Adrenal gland (tissue), 12 donors: ENCODE measurements around the gene DCN. TPM values are rescaled to one million over a fixed set of nuclear protein-coding genes. Genes with fewer than 3 reads are reported as not detected.

Experiments used
- DNase-seq, 7 donors: peaks; one replicate each; pipeline ENCODE4 v3.0.0-alpha.2; 2019 to 2020
- H3K27ac ChIP-seq, 5 donors: fragments of 200-600 bp; sonication (generic) in 4 of 5; 1 replicate in 3 of 5; 2 replicates in 2 of 5; pipeline versions ENCODE4 v1.5.1 to v1.8.0; 2016 to 2020; ENCODE audit warnings: mild to moderate bottlenecking in 1 of 5
- H3K27me3 ChIP-seq: fragments of 200-600 bp; 2 replicates; pipeline ENCODE4 v1.8.0; 2021
- H3K36me3 ChIP-seq, 2 donors: fragments of 200-600 bp; replicated peaks in 1 of 2; 1 replicate in 1 of 2; 2 replicates in 1 of 2; pipeline versions ENCODE4 v1.5.1 to v1.8.0; 2018 to 2022
- H3K4me1 ChIP-seq, 2 donors: fragments of 200-600 bp; replicated peaks in 1 of 2; 1 replicate in 1 of 2; 2 replicates in 1 of 2; pipeline versions ENCODE4 v1.5.1 to v1.8.0; 2018 to 2021
- H3K4me3 ChIP-seq, 4 donors: fragments of 200-600 bp; sonication (generic) in 3 of 4; one replicate each; pipeline ENCODE4 v1.5.1; 2016 to 2018
- H3K9me3 ChIP-seq, 3 donors: fragments of 200-600 bp; sonication (generic) in 1 of 3; replicated peaks in 1 of 3; 1 replicate in 2 of 3; 2 replicates in 1 of 3; pipeline versions ENCODE4 v1.5.1 to v1.8.0; 2016 to 2021
- CTCF ChIP-seq, 6 experiments: fragments of 450-650 bp in 4 of 6; fragments of 200-600 bp in 2 of 6; sonication (generic) in 1 of 6; IDR thresholded peaks; 1 replicate in 5 of 6; 2 replicates in 1 of 6; pipeline versions ENCODE4 v1.5.1 to v1.8.0; 2016 to 2021; ENCODE audit warnings: antibody characterized with exemption in 6 of 6, mild to moderate bottlenecking in 2 of 6, moderate library complexity in 1 of 6
- POLR2A ChIP-seq, 2 donors: fragments of 450-650 bp; IDR thresholded peaks; one replicate each; pipeline ENCODE4 v1.6.1; 2017; ENCODE audit warnings: antibody characterized with exemption in 2 of 2, mild to moderate bottlenecking in 2 of 2, moderate library complexity in 1 of 2
- WGBS, 4 donors: extraction: QIAGEN DNeasy Blood & Tissue Kit in 2 of 4; methylation state at CpG; one replicate each; pipeline versions ENCODE4 v1.1.5 to v1.1.7; 2013 to 2017; 5-methylcytosine and 5-hydroxymethylcytosine counted together
- intact Hi-C, 2 donors: fragments of 100-400 bp; cut with DNase I; formaldehyde crosslinking; loops; one replicate each; pipeline versions ENCODE4 v1.14.1 to v1.15.0; 2022 to 2023
- polyA plus RNA-seq, 3 donors: library from polyadenylated mRNA; stranded (reverse); fragments of 200-250 nt in 2 of 3; fragments of 350-450 nt in 1 of 3; fragmentation: Illumina TruSeq in 1 of 3; extraction: RNeasy Lipid Tissue Mini Kit (QIAGEN cat#74804) in 1 of 3; gene quantifications; one replicate each; pipeline ENCODE4 v1.2.3, GENCODE V29; 2013 to 2014
- total RNA-seq, 9 donors: library from RNA; depleted of rRNA in 4 of 9; stranded (reverse); fragments of >200 nt in 4 of 9; fragments of 120-200 nt in 1 of 9; fragmentation: NEBNext Ultra II Directional in 1 of 9; extraction: Animal tissue kit (Norgen Biotek cat#: 25700) in 1 of 9; gene quantifications; one replicate each; pipeline versions ENCODE4 v1.1.0 to v1.2.4, GENCODE V29; 2013 to 2023
- donor health status: healthy with polysubstance abuse.
- donor health status: Bipolar disorder and iron deficiency.
- donor health status: DM: yes; HTN: yes; CAD: no.
- donor health status: DM: no; HTN: no; CAD: no.
- donor health status: DM: no; HTN: no; CAD: no.
- donor health status: DM: yes; HTN: yes; CAD: no.

The DCN gene
- total and polyA plus RNA-seq, 12 donors = 234 to 2,358 (median 970) TPM

DNA sequence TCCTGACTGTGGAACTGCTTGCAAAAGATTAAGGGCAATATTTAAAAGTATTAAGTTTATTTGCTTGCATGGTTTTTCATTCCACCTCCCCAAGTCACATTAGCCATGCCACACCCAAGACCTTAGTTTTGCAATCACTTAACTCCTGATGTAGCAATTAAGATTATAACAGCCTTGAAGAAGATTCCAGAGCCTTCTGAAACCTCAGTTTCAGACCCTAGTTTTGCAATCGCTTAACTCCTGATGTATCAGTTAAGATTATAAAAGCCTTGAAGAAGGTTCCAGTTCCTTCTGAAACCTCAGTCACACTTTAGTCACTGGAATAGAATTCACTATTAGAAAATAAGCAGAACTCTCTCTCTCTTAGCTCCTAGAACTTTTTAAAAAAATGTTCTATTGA is 42.7 kb upstream of the DCN start:
- intact Hi-C loops = no loop called here
- H3K4me1 ChIP-seq = no peaks in the 10 kb centered on the region
- no peak overlapping the region for H3K27ac ChIP-seq
- 78 to 90% (median 83%) methylated on average over 1 of the region's 1 CpG for WGBS, 4 donors
- no peaks in the 10 kb centered on the region for H3K9me3 ChIP-seq
- no peak for DNase-seq
- H3K27me3 ChIP-seq = no peaks in the 10 kb centered on the region
- no peak overlapping the region for H3K4me3 ChIP-seq
- TF ChIP-seq POLR2A (IDR thresholded peaks at IDR 0.05) (no peak), CTCF (IDR thresholded peaks at IDR 0.05) (no peak)
- no peaks in the 10 kb centered on the region for H3K36me3 ChIP-seq

DNA sequence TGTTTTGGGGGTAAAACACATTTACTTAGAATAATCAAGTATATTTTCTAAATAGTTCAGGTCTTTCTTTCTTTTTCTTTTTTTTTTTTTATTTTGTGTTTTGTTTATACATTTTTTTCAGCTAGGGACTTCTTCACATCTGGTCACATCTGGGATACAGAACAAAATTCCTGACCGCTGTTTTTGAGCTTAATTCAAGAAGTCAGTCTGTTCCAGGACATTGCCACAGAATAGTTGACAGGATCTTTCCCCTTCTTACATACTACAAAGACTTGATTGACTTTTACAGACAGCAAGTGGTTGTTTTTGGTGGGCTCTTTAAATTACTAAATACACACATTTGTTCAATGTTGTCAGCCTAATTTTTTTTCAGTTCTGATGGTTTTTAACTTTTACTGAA is 41.8 kb upstream of the DCN start:
- Histone ChIP-seq H3K27ac (no peak overlapping the region), H3K4me3 (no peak overlapping the region), H3K9me3 (no peaks in the 10 kb centered on the region), H3K27me3 (no peaks in the 10 kb centered on the region), H3K4me1 (no peaks in the 10 kb centered on the region), H3K36me3 (no peaks in the 10 kb centered on the region)
- intact Hi-C loops = no loop called here
- no peak for DNase-seq
- TF ChIP-seq POLR2A (IDR thresholded peaks at IDR 0.05) = no peak
- no peak for TF ChIP-seq CTCF (IDR thresholded peaks at IDR 0.05)
- WGBS, 4 donors = 66 to 73% (median 70%) methylated on average over 1 of the region's 1 CpG

DNA sequence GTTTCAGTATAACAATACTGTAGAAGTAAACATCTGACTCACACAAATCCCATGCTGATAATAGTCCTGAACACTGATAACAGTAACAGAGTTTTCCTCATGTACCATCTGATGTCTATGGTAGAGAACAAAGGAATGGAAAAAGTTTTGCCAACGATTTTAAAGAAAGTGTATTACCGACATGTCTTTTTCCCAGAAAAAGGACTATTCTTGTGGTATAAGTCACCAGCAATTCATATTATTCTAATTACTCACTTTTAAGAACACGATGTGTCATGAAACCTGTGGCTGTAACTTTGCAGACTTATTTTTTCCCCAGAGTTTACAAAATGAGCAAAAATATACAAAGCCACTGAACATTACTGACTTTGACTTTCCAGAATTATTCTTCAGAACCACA is 40.1 kb upstream of the DCN start:
- H3K4me3 ChIP-seq = no peak overlapping the region
- WGBS, 4 donors = 61 to 80% (median 73%) methylated on average over 3 of the region's 3 CpGs
- H3K9me3 ChIP-seq = no peaks in the 10 kb centered on the region
- no peak overlapping the region for H3K27ac ChIP-seq
- H3K27me3 ChIP-seq = no peaks in the 10 kb centered on the region
- no peak for DNase-seq
- H3K36me3 ChIP-seq = no peaks in the 10 kb centered on the region
- intact Hi-C loops = no loop called here
- TF ChIP-seq POLR2A (IDR thresholded peaks at IDR 0.05) (no peak), CTCF (IDR thresholded peaks at IDR 0.05) (no peak)
- no peaks in the 10 kb centered on the region for H3K4me1 ChIP-seq

DNA sequence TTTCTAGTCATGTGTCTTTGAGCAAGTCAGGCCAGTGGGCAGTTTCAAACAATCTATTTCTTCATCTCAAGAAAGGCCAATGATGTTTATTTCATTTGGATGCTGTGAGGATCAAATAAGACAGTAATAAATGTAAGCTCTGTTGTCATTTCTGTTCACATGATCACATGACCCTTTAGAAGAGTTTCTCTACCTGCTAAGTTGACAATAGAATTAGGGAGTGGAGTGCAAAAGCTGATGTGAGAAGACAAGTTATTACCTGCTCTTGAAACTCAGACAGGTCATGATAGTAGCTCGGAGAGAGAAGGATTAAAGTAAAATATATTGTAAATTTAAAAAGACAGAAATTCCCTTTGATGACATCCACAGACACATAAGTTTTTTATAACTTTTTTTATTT is 37.3 kb upstream of the DCN start:
- no peak for TF ChIP-seq POLR2A (IDR thresholded peaks at IDR 0.05)
- TF ChIP-seq CTCF (IDR thresholded peaks at IDR 0.05) = no peak
- Histone ChIP-seq H3K4me1 (no peaks in the 10 kb centered on the region), H3K27ac (no peak overlapping the region), H3K27me3 (no peaks in the 10 kb centered on the region), H3K36me3 (no peaks in the 10 kb centered on the region), H3K9me3 (no peaks in the 10 kb centered on the region), H3K4me3 (no peak overlapping the region)
- intact Hi-C loops = no loop called here
- DNase-seq = no peak
- 78 to 88% (median 82%) methylated on average over 1 of the region's 1 CpG for WGBS, 4 donors
